Posterior vena cava (tissue), 2 donors: Measurements from ENCODE around the gene NDUFB5. TPM values are rescaled to one million over a fixed set of nuclear protein-coding genes. Genes with fewer than 3 reads are reported as not detected.
"Not testable (repeated sequence)": the region's sequence is repeated elsewhere in the genome, so short reads cannot be mapped to it uniquely, and the experiment has no call there.

Source experiments
- DNase-seq: peaks from one replicate; pipeline ENCODE4 v3.0.0-alpha.2; 2020; ENCODE audit warnings: low spot score
- intact Hi-C, 2 donors: fragments of 100-400 bp; cut with DNase I; formaldehyde crosslinking; loops; one replicate each; pipeline versions ENCODE4 v1.14.1 to v1.14.2; 2022 to 2023
- total RNA-seq, 2 donors: library from RNA; stranded (reverse); fragmentation: NEBNext Ultra II Directional; extraction: Animal tissue kit (Norgen Biotek cat#: 25700); gene quantifications; one replicate each; pipeline ENCODE4 v1.2.1, GENCODE V29; 2021
- donor health status: DM: yes; HTN: yes; CAD: no.
- donor health status: DM: yes; HTN: yes; CAD: no.

NDUFB5 gene
- total RNA-seq, 2 donors from 2014 or later = 54.6 to 82.9 TPM

GRCh38 chr3:179615458-179616173 lies 11.0 kb downstream of the NDUFB5 start:
- intact Hi-C loops = no loop called here
- DNase-seq = no peak

- DNase-seq = no peak
- intact Hi-C loops = no loop called here
Measured at GRCh38 chr3:179622023-179622422, 17.4 kb downstream of the NDUFB5 start.

- intact Hi-C loops = no loop called here
Measured at GRCh38 chr3:179624451-179624850, 19.9 kb downstream of the NDUFB5 start.

GRCh38 chr3:179630753-179631451 lies 26.3 kb downstream of the NDUFB5 start:
- DNase-seq = no peak
- intact Hi-C loops = no loop called here

More at GRCh38 chr3:179624451-179624850, 19.9 kb downstream of the NDUFB5 start:
- no peak for DNase-seq

GRCh38 chr3:179640469-179640868 lies 35.9 kb downstream of the NDUFB5 start:
- no peak for DNase-seq
- intact Hi-C loops = no loop called here

GRCh38 chr3:179642871-179643270 lies 38.3 kb downstream of the NDUFB5 start:
- intact Hi-C loops = no loop called here

GRCh38 chr3:179643837-179644236 lies 39.2 kb downstream of the NDUFB5 start:
- intact Hi-C loops, DNase-seq: not testable (repeated sequence)

More at GRCh38 chr3:179642871-179643270, 38.3 kb downstream of the NDUFB5 start:
- DNase-seq = no peak

- DNase-seq = no peak
- intact Hi-C loops = no loop called here
Measured at GRCh38 chr3:179646177-179646576, 41.6 kb downstream of the NDUFB5 start.

GRCh38 chr3:179651687-179652446 lies 47.3 kb downstream of the NDUFB5 start:
- intact Hi-C loops = loop anchor here in 1 of 2 donors (10.0 kb wide), 1 partner anchor 63 kb away; no protein-coding TSS in a partner anchor
- DNase-seq = no peak

GRCh38 chr3:179652447-179653095 lies 48.0 kb downstream of the NDUFB5 start, which contains the start of gene USP13:
Gene USP13 (plus strand): TSS chr3:179653040. CDS start chr3:179653226, 186 bp downstream.
- peak; percentile 84 for DNase-seq

GRCh38 chr3:179653096-179653797 lies 48.7 kb downstream of the NDUFB5 start:
- intact Hi-C loops = loop anchor here in 1 of 2 donors (10.0 kb wide), 1 partner anchor 62 kb away; no protein-coding TSS in a partner anchor
- peak; percentile 91 for DNase-seq

More at GRCh38 chr3:179652447-179653095, 48.0 kb downstream of the NDUFB5 start, which contains the start of gene USP13:
- intact Hi-C loops = loop anchor here in 1 of 2 donors (10.0 kb wide), 1 partner anchor 62 kb away; no protein-coding TSS in a partner anchor

- no peak for DNase-seq
- intact Hi-C loops = loop anchor here in 1 of 2 donors (10.0 kb wide), 1 partner anchor 60 kb away; no protein-coding TSS in a partner anchor
Measured at GRCh38 chr3:179655236-179655635, 50.6 kb downstream of the NDUFB5 start.

- intact Hi-C loops = loop anchor here in 1 of 2 donors (10.0 kb wide), 1 partner anchor 56 kb away; no protein-coding TSS in a partner anchor
- DNase-seq = no peak
Measured at GRCh38 chr3:179658606-179659005, 54.0 kb downstream of the NDUFB5 start.

GRCh38 chr3:179660872-179661271 lies 56.3 kb downstream of the NDUFB5 start:
- intact Hi-C loops = no loop called here
- no peak for DNase-seq

GRCh38 chr3:179661777-179662176 lies 57.2 kb downstream of the NDUFB5 start:
- intact Hi-C loops = no loop called here
- no peak for DNase-seq

- intact Hi-C loops = no loop called here
- no peak for DNase-seq
Measured at GRCh38 chr3:179663093-179663492, 58.5 kb downstream of the NDUFB5 start.

GRCh38 chr3:179666030-179666429 lies 61.4 kb downstream of the NDUFB5 start:
- intact Hi-C loops = no loop called here
- no peak for DNase-seq

GRCh38 chr3:179666436-179667035 lies 61.9 kb downstream of the NDUFB5 start:
- intact Hi-C loops = no loop called here
- no peak for DNase-seq
